GM12873 (cell line): ENCODE measurements around the gene HELZ.

Experiments used
- CTCF ChIP-seq: IDR thresholded peaks from 2 replicates; pipeline ENCODE4 v1.5.1; 2012; ENCODE audit warnings: low read depth, mild to moderate bottlenecking, moderate library complexity, low read length, control low read depth; ENCODE audit not compliant: insufficient read depth; ENCODE audit errors: missing control alignments

Gene HELZ

GRCh38 chr17:67044940-67045339, 200.1 kb downstream of the HELZ start:
- TF ChIP-seq CTCF = no peak

GRCh38 chr17:67044016-67044772, 200.8 kb downstream of the HELZ start, which contains the start of gene CACNG1:
TSS of gene CACNG1 (plus strand) at chr17:67044554. CDS start at chr17:67044661, 107 bp downstream.
- TF ChIP-seq CTCF = no peak

- no peak for TF ChIP-seq CTCF
These were observed 201.7 kb downstream of the HELZ start for GRCh38 chr17:67043283-67043682.

- TF ChIP-seq CTCF = no peak
These were observed 202.8 kb downstream of the HELZ start for GRCh38 chr17:67041941-67042899.

GRCh38 chr17:67041531-67041930, 203.5 kb downstream of the HELZ start:
- TF ChIP-seq CTCF = no peak

GRCh38 chr17:67040652-67041051, 204.3 kb downstream of the HELZ start:
- TF ChIP-seq CTCF = no peak

GRCh38 chr17:67038861-67039365, 206.1 kb downstream of the HELZ start:
- TF ChIP-seq CTCF = no peak
